CD4-positive, alpha-beta T cell treated with Interleukin-17A for 1 hour (primary cell): Measurements from ENCODE around the gene FUT8.
A peak's percentile ranks its signal among the peaks of the same experiment; 100 is the strongest.
"Not testable (repeated sequence)": the region's sequence is repeated elsewhere in the genome, so short reads cannot be mapped to it uniquely, and the experiment has no call there.

Source experiments
- DNase-seq: peaks from one replicate; pipeline ENCODE4 v3.0.0-alpha.2; 2020

FUT8 gene

DNA sequence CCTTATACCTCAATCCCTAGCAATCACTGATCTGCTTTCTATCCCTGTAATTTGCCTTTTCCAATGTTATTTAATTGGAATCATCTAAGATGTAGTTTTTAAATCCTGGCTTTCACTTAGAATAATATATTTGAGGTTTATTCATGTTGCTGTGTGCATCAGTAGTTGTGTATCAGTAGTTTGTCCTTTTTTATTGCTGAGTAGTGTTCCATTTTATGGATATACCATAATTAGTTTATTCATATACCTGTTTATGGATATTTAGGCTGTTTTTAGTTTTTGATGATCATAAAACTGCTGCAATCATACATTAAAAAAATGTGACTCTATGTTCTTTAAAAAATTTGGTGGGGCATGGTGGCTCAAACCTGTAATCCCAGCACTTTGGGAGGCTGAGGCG lies 43.7 kb downstream of the FUT8 start:
- DNase-seq: no peak

- no peak for DNase-seq
Measured at GRCh38 chr14:65461730-65462129, 49.2 kb downstream of the FUT8 start.

GRCh38 chr14:65462411-65462810 lies 49.9 kb downstream of the FUT8 start:
- DNase-seq: no peak

GRCh38 chr14:65465584-65465983 lies 53.1 kb downstream of the FUT8 start:
- DNase-seq: no peak

GRCh38 chr14:65467926-65468325 lies 55.4 kb downstream of the FUT8 start:
- DNase-seq: not testable (repeated sequence)

GRCh38 chr14:65469903-65470302 lies 57.4 kb downstream of the FUT8 start:
- no peak for DNase-seq

GRCh38 chr14:65470404-65470880 lies 57.9 kb downstream of the FUT8 start:
- no peak for DNase-seq

DNA sequence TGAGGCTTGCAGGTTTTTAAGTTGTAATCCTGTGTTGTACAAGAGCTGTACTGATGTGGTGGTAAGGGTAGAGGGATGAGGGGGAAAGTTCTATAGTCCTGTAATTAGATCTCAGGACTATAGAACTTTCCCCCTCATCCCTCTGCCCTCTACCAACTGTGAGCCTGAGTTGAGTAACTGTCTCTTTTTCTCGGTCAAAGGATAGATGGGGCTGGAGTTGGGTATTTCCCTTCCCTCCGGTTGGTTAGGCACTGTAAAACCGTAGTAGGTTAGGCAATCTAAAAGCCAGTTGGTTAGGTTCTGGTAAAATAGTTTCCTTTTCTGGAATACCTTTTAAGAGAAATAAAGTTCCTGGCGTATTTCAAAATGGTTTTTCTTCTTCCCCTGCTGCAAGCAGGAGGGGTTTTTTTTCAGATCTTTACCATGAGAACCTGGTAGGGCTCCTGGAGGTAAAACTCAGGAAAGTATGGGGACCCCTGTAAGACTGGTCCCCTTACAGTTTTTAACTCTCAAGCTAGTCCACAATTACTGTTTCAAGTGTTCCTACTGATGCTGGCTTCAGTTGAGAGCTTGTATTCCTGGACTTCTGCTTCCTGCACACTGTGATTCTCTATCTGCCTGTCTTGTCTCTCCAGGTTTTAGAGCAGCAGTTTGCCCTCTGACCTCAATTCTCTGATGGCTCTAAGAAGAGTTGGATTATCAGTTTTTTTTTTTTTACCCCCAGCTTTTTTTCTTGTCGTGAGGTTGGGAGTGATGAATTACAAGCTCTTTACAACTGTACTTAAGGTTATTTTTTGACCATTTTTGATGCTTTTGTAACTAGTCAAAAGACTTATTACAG lies 58.7 kb downstream of the FUT8 start:
- DNase-seq: no peak

GRCh38 chr14:65472189-65472588 lies 59.7 kb downstream of the FUT8 start:
- no peak for DNase-seq

GRCh38 chr14:65476273-65476941 lies 63.9 kb downstream of the FUT8 start:
- DNase-seq: no peak

DNA sequence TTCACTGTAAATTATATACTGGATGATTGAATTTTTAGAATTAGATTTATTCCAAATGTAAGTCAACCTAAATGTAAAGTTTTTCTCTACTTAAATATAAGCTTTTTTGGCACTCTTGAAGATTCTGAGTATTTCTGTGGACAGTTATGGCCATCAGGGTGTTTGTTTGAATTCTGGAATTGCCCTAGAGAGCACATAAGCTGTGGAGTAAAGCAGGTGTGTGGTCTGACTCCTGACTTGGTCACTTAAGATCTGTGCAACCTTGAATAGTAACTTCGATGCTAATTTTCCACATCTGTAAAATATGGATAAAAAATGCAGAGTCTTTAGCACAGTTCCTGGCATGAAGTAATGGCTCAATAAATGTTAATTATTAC lies 64.4 kb downstream of the FUT8 start:
- no peak for DNase-seq

DNA sequence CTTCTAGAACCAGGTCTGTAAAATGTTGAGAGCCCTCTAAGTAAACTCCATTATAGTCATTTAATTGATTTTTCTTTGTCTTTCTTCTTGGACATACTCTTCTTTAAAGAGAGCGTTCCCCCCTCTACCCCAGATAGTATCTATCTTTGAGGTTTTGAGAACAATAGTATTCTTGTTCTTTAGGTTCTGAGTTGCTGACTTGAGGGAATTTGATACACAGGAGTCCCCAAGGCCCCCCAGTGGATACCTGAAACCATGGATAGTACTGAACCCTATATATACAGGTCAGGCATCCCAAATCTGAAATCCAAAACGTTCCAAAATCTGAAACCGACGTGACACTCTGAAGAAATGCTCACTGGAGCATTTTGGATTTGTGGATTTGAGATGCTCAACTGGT lies 65.5 kb downstream of the FUT8 start:
- no peak for DNase-seq

DNA sequence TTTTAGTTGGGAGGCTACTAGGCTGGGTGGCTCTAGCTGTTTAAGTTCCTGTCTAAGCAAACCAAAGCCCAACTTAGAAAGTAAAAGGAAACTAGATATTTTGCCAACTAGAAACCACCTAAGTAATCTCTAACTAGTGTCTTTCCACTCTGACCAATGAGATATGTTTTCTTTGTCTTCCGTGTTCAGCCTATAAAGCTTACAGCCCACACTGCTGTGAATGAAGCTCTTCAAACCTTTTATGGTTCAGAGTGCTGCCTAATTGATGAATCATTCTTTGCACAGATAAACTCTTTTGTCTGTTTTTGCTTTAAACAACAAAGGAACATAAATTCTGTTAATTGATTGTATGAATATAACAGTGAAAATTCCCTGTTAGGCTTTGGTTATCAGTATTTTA lies 66.1 kb downstream of the FUT8 start:
- peak; percentile 32 for DNase-seq

- DNase-seq: no peak
Measured at GRCh38 chr14:65479386-65479785, 66.9 kb downstream of the FUT8 start.

- DNase-seq: no peak
Measured at GRCh38 chr14:65482757-65483438, 70.4 kb downstream of the FUT8 start.

DNA sequence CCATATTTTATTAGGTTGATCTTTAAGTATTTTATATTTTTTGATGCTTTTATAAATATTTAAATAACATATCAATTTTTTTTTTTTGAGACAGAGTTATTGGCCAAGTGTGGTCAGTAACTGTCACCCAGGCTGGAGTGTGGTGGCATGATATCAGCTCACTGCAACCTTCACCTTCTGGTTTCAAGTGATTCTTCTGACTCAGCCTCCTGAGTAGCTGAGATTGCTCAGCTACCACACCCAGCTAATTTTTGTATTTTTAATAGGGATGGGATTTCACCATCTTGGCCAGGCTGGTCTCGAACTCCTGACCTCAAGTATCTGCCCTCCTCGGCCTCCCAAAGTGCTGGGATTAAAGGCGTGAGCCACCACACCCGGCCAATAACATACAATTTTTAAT lies 71.1 kb downstream of the FUT8 start:
- no peak for DNase-seq

DNA sequence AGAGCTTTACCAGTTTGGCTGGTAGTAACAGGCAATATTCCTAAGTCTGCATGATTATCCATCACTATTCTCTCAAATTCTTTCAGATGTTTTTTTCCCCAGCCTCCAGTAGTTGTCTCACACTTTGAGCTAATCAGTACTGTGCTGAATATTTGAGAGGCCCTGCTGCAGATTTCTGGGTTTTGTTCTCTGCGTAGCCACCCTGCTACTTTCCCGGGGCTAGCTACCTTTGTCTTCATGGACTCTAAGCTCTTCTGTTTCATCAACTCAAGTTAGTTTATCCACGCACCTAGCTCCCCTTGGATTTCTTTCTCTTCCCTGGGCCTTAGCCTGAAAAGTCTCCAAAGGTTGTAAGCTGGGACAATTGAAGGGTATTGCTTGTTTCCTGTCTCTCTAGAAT lies 73.0 kb downstream of the FUT8 start:
- no peak for DNase-seq

DNA sequence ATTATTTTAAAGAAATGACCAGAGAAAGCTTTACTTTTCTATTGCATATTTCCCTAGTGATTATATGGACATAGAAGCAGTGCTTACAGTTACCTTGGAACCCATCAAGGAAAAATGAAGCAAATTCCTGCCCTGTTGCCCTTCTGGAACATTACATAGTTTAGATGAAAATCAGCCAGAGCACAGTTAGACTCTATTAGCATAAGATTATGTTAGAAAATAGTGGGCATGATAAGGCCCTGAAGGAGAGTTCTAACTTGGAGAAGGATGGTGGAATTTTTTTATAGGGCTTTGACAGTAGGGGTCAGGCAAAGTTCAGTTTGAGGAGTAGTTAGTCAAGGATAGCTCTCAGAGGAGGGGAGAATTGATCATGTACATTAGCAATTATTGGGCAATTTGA lies 74.3 kb downstream of the FUT8 start:
- no peak for DNase-seq

- DNase-seq: no peak
Measured at GRCh38 chr14:65487783-65488494, 75.4 kb downstream of the FUT8 start.

DNA sequence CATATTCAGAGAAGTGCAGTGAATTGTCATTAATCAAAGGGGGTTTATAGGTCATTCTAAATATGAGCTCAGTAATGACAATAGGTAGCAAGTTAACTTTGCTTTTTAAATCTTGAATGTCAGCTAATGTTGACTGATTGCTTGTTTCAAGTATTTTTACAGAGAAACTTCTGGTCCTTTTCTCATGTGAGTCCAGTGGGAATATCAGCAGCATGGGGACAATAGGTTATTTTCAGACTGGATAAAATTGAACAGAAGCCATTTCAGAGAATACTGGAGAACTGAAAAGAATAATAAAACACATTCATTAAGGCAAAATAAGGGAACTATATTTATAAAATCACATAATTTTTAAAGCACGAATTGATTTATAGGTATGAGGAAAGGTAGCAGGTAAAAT lies 78.7 kb downstream of the FUT8 start:
- no peak for DNase-seq

DNA sequence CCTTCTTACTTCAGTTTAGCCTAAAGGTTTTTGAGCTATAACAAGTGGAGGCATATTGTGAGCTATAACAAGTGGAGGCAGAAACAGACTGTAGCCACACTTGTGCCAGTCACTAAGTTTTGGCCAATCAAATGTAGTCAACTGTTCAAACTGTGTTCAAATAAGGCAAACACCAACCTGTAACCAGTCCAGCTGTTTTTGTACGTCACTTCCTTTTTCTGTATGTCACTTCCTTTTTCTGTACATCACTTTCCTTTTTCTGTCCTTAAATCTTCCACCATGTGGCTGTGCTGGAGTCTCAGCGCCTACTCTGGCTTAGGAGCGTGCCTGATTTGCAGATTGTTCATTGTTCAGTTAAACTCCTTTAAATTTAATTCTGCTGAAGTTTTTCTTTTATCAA lies 79.7 kb downstream of the FUT8 start:
- DNase-seq: no peak

DNA sequence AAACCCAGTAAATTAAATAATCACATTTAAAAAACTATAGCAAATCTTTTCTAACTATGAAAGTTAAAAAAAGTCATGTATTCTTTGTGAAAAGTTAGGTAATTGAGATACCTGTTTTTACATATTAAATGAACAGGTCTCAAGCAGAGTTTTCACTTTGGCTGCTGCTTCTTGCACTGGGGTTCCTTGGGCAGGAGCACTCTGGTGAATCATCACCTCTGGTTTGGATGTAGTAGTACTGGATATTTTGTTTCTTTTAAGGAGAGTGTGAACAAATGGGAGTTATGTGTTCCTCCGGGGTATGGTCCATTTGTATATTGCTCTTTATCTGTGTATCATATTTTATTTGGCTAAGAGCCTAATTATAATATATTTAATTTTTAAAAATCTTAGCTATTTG lies 82.7 kb downstream of the FUT8 start:
- no peak for DNase-seq
